Activated CD8-positive, alpha-beta memory T cell treated with anti-CD3 and anti-CD28 coated beads for 24 hours (primary cell): ENCODE results near the gene MYOT.
"Not testable (repeated sequence)": the region's sequence is repeated elsewhere in the genome, so short reads cannot be mapped to it uniquely, and the experiment has no call there.

ENCODE experiments used
- DNase-seq: peaks from one replicate; pipeline ENCODE4 v3.0.0-alpha.2; 2020

Gene MYOT

DNA sequence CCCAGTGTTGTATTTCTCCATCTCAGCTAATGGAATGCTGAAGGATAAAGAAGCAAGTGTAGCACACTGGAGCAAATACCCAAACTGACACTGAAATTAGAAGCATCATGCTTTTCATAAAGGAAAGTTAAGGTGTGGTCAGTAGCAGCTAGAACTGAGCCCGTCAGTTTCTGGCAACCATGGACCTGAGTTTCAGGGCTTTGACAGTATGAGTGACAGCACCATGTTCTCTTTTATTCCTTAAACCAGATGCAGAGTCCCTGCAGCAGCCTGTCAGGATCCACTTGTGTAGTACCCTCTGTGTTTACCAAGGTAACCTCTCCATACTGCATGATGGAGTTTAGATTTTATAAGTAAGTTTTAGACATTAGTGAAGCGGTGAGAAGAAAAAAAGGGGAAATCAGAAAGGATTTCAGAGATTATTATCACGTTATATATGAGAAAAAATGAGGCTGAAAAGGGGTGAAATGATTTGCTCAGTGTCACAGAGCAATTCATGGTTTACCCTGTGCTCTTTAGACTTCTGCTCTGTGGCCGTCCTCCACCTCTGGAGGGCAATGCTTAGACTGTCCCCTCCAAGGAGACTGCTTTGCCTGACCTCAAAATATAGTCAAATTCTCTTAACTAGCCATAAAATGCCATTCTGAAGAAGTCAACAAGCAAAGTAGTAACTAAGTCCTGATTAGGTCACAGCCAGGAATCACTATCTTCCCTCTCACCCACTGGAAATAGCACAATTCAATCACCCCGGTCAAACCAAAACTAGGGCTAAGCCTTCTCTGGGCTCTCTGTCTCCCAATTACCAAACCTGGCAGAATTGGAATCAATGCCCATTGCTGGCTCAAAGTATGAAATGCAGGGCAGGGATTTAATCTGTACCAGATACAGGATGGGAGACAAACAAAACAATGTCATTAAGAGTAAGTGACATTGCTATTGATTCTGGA lies 10.5 kb upstream of the MYOT start:
- DNase-seq, result no peak

DNA sequence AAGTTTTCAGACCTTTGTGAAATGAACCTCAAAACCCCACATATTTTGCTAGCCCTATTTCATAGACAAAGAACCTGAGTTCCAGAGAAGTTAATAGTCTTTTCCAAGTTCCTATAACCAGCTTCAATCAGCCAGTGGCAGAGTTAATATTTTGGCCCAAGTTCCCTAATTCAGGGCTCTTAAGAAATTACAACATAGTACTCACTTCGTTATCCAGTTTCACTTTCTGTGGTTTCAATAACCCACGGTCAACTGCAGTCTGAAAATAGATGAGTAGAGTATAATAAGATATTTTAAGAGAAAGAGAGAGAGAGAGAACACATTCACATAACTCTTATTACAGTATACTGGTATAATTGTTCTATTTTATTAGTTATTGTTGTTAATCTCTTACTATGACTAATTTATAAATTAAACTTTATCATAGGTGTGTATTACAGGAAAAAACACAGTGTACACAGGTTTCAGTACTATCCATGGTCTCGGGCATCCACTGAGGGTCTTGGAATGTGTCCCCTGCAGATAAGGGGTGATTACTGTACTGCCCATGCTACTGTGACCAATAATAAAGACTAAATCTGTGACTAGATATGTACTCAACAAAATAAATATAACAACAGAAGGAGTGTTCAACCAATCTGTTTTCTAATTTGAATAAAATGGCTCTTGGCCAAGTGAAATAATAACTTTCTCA lies 9.3 kb upstream of the MYOT start:
- no peak for DNase-seq

DNA sequence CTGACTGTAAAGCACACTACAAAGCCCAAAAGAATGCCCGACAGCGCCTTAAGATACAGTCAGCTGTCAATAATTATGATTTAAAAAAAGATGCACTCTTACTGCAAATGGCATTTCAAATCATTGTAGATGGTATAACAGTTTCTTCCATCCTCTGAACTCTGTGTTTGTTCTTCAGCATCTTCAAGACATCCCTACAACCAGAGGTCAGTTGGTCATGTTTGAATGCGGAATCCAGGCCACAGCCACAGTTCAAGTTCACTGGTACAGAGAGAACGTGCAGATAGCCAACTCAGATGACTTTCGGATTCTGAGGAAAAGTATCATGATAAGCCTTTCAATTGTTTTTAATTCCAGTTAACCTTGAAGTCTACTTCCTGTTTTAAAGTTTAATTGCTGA lies 8.7 kb upstream of the MYOT start:
- no peak for DNase-seq

DNA sequence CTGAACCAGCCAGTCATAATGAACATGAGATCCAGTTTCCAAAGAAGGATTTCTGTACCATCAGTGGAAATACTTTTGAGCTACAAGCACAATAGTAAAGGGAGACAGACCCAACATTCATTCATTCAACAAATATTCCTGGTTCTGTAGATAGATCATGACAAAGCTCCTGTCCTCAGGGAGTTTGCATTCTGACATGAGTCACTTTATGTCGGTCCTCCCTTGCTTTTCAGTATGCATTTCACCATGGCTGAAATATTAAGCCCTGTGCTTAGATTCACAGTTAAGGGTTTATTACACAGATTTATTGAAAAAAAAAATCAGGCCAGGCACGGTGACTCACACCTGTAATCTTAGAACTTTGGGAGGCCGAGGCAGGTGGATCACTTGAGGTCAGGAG lies 5.4 kb upstream of the MYOT start:
- no peak for DNase-seq

DNA sequence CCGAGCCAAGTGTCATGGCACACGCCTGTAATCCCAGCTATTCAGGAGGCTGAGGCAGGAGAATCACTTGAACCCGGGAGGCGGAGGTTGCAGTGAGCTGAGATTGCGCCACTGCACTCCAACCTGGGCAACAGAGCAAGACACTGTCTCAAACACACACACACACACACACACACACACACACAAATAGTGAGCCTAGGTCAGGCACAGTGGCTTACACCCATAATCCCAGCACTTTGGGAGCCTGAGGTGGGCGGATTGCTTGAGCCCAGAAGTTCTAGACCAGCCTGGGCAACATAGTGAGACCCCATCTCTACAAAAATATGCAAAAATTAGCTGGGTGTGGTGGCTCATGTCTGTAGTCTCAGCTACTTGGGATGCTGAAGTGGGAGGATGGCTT lies 4.0 kb upstream of the MYOT start:
- not testable (repeated sequence) for DNase-seq

DNA sequence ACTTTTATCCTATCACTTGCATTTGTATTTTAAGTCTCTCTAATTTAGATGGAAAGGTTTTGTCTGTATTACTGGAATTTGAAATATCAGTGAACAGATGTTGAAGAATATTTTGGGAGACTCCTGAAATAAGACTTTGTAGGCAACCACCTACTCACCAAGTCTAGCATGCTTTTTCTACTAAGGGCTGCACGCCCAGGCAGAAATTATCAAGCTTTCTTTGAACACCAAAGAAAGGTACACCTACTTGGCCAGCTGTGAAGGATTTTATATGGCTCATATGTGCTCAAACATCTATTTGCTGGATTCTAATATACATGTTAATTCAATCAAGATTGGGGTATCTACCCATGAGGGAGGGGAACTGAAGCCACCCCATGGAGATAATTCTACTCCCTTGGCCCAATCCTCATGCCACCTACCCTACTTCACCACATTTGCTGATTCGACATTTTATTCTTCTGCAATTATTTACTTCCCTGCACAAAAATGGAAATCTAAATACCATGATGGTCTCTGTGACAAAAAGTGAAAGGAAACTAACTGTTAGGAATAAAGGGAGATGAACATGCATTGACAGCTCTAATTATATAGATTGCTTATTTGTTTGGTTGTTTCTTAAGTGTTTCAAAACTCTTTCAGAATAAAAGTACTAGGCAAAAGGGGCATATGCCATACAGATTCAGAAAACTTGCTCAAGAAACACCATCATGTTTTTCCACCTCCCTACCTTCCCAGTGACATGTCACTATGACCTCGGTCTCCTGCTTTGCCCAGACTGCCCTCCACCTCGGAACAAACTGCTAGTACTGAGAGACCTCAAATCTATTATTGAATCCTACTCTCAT lies 895 bp upstream of the MYOT start:
- DNase-seq, result no peak

DNA sequence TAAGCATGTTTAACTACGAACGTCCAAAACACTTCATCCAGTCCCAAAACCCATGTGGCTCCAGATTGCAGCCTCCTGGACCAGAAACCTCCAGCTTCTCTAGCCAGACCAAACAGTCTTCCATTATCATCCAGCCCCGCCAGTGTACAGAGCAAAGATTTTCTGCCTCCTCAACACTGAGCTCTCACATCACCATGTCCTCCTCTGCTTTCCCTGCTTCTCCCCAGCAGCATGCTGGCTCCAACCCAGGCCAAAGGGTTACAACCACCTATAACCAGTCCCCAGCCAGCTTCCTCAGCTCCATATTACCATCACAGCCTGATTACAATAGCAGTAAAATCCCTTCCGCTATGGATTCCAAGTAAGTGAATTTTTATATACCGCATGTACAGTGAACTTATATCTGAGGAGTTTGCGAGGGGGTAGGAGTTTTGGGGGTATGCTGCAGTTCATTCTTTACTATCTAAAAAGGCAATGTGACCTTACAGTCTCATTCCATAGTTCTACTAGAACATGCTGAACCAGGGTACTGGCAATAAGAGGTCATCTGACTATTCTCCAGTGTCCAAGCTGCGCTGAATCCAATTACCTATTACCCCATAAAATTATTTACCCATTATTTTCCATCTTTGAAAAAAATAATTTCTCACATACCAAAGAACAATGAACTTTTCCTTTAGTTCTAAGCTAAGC lies 3.1 kb downstream of the MYOT start:
- DNase-seq, result no peak

DNA sequence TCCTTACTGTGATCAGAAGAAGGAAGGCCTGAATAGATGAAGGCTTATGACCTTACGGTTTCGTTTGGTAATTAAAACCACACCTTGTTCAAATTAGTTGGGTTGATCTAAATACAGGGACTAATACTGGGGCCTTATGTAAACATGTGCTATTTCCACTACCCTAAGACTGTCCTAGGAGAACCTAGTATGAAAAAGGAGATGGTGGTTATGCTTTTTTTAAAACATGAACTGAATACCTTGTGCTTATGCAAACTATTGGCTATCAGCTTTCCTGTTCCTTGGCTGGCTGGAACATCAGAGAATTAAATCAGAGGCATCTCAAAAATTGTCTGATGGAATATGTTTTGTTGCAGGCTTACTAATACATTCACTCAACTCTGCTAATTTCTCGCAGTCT lies 3.9 kb downstream of the MYOT start:
- DNase-seq, result no peak

DNA sequence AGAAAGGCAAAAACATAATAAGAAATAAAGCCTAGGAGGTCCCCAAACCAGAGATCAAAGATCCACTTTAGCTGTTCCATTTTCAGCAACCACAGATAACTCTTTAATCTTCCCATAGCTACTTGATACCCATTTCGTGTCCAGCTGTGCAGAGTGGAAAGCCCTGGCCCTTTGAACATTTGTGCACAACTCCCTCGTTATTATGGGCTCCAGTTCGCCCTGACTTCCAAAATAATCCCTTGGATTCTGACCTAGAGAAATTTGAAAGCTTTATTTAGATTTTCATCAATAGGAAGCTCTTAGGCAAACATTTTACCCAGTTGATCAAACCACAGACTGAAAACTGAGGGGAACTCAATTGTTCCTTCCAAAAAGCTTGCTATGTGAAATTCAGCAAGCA lies 4.8 kb downstream of the MYOT start:
- no peak for DNase-seq

DNA sequence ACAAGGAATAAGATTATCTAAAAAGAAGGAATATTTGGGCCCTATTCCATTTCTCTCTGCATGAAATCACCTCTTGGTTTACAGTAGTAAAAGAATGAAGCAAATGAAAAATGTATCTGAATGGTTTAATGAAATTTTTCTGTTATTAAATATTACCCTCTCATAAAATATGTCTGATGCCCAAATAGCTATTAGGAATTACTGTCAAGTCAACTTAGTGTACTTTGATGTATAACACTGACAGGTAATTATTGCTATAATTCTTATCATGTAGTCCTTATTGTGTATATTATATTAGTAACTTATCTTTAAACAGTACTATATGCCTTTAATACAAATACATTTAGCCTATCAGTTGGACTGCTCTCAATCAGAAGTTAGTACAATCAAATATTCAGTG lies 8.4 kb downstream of the MYOT start:
- DNase-seq, result no peak

DNA sequence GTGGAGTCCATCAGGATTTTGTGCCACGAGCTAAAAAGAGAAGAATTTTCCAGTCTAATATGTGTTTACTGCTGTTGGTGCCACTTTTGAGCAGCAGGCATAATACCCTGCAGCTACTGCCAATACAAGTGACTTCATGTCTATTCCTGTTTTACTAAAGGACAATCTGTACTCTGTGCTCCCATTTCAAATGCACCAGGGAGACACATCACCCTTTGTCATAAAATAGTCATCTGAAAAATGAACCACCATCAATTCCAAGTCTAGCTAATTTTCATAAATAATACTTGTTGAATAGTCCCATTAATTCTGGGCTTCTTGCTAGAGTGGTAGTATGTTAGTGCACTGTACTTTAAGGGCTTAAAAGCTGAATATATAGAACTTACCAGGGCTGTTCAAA lies 12.7 kb downstream of the MYOT start:
- DNase-seq, result no peak

DNA sequence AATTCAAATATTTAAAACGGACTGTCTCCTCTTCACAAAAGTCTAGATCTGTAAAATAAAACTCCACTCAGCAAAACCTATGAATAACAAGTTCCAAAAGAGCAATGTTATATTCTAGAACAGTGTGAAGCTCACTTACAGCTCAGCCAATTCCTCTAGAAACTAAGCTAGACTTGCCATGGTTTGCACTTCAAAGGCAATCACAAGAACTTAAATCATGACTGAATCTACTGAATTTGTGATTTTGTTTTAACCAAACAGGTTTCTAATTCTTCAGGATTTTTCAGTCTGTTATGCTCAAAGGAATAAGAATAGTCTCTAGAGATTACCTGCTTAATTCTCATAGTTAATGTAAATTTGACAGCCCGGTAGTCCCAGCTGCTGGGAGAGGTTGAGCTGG lies 20.2 kb downstream of the MYOT start:
- DNase-seq, result no peak

DNA sequence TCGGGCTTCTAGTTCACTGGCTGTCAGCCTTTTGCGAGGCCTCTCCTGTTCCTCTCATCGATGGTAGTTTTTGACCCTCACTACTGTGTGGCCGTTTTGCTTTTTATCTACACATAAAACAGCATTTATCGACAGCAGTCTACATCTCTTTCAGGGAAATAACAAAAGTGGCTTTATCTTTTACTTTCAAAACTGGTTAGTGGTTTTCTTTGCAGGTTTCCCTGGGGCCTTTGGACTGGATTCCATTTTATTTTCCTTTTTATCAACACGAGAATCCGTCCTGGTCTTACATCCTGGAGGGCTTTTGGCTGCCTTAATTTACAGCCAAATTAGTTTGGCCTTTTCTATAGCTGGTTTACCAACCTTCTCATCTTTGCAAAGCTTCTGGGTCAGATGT lies 20.8 kb downstream of the MYOT start:
- DNase-seq, result no peak

DNA sequence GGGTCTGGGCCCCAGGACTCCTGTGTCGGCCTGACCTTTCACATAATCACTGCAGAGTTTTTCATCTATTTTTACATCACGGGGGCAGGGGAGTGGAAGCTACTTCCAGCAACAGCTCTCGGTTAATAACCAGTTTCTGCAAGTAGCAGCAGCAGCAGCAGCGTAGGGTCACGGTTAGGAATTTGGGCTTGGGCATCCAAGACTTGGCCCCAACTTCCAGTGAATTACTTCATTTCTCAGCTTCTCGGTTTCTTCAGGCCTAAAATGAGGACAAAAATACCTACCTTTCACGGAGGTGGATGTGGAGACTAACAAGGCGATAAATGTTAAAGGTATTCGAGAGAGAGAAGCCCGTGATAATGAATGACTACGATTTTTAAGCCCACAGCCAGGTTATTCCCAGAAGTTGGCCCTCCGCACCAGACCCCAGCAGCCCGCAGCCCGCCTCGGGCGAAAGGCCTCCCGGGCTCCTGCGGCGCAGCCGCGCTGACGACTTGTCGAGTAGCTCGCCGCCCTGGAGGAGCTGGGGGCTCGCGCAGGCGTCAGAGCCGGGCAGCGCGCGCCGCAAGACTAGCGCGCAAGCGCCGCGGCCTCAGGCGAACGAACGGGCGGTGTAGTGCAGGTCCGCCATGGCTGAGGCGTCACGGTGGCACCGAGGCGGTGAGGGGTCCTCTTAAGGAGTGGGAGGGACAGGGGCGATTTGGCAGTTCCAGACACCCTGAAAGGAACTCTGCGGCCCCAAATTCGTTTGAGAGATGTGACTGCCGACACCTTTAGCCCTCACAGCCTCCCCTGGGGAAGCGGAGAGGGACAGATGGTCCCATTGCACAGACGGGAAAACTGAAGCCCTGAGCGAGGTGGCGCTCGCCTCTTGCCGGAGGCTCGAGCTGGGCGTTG lies 21.5 kb downstream of the MYOT start, which contains the start of gene PKD2L2:
PKD2L2 (plus strand) TSS at position 595 of the 897 bp plus-strand sequence; CDS start at position 630, 35 bp downstream.
- peak; percentile 91 for DNase-seq

DNA sequence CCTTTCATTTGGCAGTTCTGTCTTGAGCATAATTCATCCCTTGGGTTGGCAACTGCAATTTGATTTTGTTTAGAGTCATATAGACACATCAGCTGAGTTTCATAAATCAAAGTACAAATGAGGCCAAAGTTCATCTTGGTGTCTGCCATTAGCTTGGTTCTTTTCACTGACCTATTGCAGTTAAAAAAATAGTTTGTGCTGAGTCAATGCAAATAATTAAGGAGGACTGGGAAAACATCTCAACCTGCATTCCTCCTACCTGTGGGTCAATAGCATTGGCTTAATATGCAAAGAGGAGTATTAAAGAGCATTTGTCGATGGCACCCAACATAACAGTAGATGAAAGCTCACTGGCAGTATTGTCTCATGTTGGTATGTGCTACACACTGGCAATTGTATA lies 23.2 kb downstream of the MYOT start:
- no peak for DNase-seq

DNA sequence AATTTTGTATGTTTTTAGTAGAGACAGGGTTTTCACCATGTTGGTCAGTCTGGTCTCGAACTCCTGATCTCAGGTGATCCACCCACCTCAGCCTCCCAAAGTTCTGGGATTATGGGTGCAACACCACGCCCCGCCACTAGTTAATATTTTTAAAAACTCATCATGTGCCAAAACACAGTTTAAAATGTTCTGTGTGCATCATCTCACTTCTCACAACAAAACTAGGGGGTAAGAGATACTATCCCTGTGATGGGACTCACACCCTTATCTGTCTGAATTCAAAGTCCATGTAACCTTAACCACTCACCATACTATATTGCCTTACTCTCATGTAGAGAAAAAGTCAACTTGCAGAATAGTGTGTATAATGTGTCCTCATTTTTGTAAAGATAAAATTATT lies 24.2 kb downstream of the MYOT start:
- no peak for DNase-seq

DNA sequence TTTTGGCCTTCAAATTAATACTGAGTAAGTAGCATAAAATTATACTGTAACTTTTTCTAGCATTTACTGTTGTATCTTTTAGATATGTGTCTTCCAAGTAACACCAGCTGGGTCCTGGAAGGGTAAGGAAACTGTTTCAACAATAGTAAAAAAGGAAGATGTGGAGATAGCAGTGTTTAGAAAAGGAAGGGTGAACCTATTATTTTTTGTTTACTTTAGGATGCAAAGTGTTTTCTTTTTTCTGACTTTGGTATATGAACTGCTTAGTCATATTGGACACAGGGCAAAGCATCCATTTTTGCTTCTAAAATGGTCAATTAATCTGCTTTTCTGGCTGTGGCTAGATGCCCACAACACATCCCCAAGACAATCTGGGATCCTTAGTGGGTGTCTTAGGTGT lies 26.9 kb downstream of the MYOT start:
- no peak for DNase-seq

DNA sequence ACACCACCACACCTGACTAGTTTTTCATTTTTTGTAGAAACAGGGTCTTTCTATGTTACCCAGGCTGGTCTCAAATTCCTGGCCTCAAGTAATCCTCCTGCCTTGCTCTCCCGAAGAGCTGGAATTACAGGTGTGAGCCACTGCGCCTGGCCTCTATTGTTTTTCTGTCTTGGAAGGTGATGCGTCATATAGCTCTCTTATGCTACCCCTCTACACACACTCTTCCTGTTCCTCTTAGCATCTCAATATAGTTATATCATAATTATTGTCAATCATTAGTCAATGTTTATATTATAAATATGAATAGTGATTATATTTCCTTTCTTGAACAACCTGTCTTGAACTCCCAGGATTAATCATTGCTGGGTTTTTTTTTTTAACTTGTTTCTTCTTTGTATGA lies 28.9 kb downstream of the MYOT start:
- DNase-seq, result no peak

DNA sequence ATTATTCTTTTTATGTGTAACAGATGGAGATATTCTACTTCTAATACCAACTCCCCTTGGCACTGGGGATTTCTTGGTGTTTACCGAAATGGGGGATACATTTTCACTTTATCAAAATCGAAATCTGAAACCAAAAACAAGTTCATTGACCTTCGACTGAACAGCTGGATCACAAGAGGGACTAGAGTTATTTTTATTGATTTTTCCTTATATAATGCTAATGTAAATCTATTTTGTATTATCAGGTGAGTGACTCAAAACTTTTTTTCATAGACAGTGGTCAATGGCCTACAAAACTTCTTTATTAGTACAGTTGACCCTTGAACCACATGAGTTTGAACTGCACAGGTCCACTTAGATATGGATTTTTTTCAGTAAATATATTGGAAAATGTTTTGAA lies 31.8 kb downstream of the MYOT start:
- no peak for DNase-seq

DNA sequence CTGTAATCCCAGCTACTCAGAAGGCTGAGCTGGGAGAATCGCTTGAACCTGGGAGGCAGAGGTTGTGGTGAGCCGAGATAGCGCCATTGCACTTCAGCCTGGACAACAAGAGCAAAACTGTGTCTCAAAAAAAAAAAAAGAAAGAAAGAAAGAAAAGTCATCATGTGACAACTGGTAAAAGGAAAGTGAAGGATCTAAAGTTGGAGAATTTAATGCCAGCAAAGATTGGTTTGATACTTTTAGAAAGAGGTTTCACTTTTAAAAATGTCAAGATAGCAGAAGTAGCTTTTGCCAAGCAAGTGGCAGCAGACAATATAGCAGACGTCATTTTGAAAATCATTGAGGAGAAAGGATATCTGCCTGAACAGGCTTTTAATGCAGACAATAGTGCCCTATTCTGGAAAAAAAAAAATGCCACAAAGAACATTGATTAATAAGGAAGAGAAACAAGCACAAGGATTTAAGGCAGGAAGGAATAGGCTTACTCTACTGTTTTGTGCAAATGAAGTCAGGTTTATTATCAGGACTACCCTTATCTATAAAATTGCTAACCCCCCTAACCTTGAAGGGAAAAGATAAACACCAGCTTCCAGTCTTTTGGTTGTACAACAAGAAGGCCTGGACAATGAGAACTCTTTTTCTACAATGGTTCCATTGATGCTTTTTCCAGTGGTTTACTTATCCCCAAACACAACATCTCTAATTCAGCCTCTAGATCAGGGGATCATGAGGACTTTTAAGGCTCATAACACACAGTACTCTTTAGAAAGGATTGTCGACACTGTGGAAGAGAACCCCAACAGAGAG lies 33.6 kb downstream of the MYOT start:
- DNase-seq, result no peak
